22Rv1 (cell line): ENCODE data around the gene RAB31.

Experiments used
- H3K27ac ChIP-seq: fragments of 450-650 bp; 2 replicates; pipeline ENCODE4 v1.5.1; 2017
- CTCF ChIP-seq: fragments of 450-650 bp; IDR thresholded peaks from 2 replicates; pipeline ENCODE4 v1.5.1; 2017; ENCODE audit warnings: mild to moderate bottlenecking
- ZFX ChIP-seq: fragments of 450-650 bp; IDR thresholded peaks from 2 replicates; pipeline ENCODE4 v1.6.1; 2017; ENCODE audit warnings: antibody characterized with exemption, borderline replicate concordance

Gene RAB31

GRCh38 chr18:9911226-9911625 lies 203.1 kb downstream of the RAB31 start:
- H3K27ac ChIP-seq: no peak overlapping the region
- TF ChIP-seq CTCF (no peak), ZFX (no peak)
